HG02938 (cell line): ENCODE data around the gene CACNG8.
"Not testable (repeated sequence)": the region's sequence is repeated elsewhere in the genome, so short reads cannot be mapped to it uniquely, and the experiment has no call there.

ENCODE experiments used
- ATAC-seq: cut with Tn5 transposase; IDR thresholded peaks from one replicate; pipeline ENCODE4 v1.9.1; 2021; ENCODE audit warnings: mild to moderate bottlenecking, moderate library complexity; ENCODE audit not compliant: unreplicated experiment

CACNG8 gene

DNA sequence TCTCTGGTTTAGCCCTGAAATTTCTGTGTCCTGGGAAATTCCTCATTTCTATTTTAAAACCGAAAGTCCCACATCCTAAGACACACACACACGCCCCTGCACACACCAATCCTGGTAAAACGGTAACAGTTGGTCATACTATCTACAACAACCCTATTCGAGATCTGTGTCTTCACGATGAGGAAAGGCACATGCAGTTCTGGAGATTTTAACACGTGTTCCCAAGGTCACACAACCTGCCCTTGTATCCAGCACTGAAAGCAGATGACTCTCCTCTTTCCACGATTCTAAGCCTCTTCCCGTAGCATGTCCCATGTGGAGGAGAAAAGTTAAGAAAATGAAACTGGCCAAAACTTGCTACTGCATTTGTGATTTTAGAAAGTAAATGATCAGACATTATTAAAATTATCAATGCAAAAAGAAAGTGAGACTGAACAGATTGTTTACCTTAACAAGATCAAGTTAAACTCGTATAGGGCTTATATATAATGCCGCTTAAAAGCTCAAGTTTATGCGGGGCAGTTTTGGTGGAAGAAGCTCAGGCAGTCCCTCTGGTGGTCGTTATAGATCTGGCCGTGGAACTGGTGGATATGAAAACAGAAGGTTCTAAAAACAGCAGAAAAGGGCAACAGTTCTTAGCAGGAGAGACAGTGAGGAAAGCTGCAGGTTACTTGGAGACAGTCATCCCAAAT, 68.3 kb downstream of the CACNG8 start:
- no peak for ATAC-seq

DNA sequence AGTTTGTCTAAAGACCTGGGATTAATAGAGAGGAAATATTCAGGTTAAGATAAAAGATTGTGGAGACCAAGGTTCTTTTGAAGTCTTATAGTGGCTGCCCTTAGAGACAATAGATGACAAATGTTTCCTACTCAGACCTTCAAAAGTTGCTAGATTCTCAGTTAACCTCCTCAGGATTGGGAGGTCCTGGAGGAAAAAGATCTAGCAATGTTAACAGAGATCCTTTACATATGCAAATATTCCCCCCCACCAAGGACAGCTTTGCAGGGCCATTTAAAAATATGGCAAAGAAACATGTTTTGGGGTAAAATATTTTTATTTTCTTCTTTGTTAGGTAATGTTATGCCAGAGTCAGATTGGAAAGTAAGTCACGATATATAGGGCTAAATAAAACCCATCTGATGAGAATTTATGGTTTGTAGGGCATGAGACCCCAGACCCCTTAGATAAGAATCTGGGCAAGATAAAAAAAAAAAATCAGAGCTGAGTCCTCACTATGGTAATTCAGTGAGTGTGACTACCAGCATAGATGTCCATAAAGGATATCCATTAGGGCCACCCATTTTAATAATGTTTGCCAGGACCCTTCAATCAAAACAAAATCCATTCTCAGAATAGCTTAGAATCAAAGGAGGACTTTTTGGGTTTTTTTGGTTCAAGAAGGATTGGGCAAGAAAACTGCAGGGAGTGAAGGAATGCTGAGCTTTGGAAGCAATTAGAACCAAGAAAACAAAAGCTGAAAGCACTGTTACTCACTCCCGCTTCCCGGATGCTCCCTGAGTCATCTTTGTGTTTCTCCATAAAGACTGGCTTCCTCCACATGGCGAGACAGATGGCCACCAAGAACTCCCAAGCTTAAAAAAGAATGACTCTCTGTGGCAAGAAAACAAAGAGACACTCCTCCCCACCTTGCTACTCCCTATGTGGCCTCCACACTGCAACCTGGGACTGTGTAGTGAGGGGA, 72.8 kb downstream of the CACNG8 start:
- ATAC-seq = no peak

DNA sequence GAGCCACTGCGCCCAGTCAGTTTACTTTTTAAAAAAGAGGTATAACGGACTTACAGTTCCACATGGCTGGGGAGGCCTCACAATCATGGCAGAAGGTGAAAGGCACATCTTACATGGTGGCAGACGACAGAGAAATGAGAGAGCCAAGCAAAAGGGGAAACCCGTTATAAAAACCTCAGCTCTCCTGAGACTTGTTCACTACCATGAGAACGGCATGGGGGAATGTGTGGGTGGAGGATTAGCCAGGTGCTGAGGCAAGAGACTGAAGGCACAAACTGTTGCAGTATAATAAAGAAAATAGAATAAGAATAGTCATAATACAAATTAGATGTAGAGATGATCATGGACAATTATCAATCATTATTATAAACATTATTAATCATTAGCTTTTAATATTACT, 73.8 kb downstream of the CACNG8 start:
- not testable (repeated sequence) for ATAC-seq
